ENCODE data around the gene RIMS4.

- no peak for TF ChIP-seq POLR2AphosphoS5 (IDR thresholded peaks at IDR 0.05)
- TF ChIP-seq POLR2A (IDR thresholded peaks at IDR 0.05), result no peak
- TF ChIP-seq CTCF (IDR thresholded peaks at IDR 0.05), result no peak
These were observed 6.9 kb downstream of the RIMS4 start for GRCh38 chr20:44803383-44803941.
